ENCODE measurements around the gene AGMAT. TPM values are rescaled to one million over a fixed set of nuclear protein-coding genes. Genes with fewer than 3 reads are reported as not detected.
"Not testable (repeated sequence)": the region's sequence is repeated elsewhere in the genome, so short reads cannot be mapped to it uniquely, and the experiment has no call there.

AGMAT gene
- total and polyA plus RNA-seq, 9 of the 15 experiments (the other 6 are each of a cell fraction or from before 2014, with no cell fraction given), result not detected

- Histone ChIP-seq H3K4me2 (ENCODE audit: insufficient read depth, low read length) (peak overlapping the region; percentile 76), H3K4me1 (replicated peaks in 1 of 2; ENCODE audit: control insufficient read depth in 2 of 2, insufficient read depth in 2 of 2, low read length in 2 of 2) (peaks cover 0 to 20% of the 10 kb centered on the region in 2 experiments; a peak in 3 of 5 replicates), H2AFZ (ENCODE audit: low read depth, low read length) (peak overlapping the region; percentile 83)
- FAIRE-seq; H4K20me1 ChIP-seq (replicated peaks; ENCODE audit: control insufficient read depth, insufficient read depth, low read length); DNase-seq (ENCODE audit: extremely low read depth in 1 of 4, low spot score in 3 of 4); H3K9me3 ChIP-seq (replicated peaks; ENCODE audit: control insufficient read depth, insufficient read depth, low read depth, low read length); H3K27ac ChIP-seq (ENCODE audit: extremely low read depth, low read depth, low read length); H3K9me1 ChIP-seq (ENCODE audit: control insufficient read depth, insufficient read depth, low read length); intact Hi-C loops (cut with micrococcal nuclease); H3K79me2 ChIP-seq (ENCODE audit: control insufficient read depth, insufficient read depth, low read length); in situ Hi-C loops (cut with MboI); H3K36me3 ChIP-seq (ENCODE audit: control insufficient read depth, insufficient read depth, low read length); H3K4me3 ChIP-seq; H3K9ac ChIP-seq (ENCODE audit: insufficient read depth in 1 of 2, low read depth in 2 of 2, low read length in 2 of 2); H3K27me3 ChIP-seq (ENCODE audit: control insufficient read depth in 2 of 2, insufficient read depth in 2 of 2, low read length in 2 of 2); CTCF ChIA-PET (ENCODE audit: low intra/inter-chr PET ratio); BruUV-seq (replicated peaks); ATAC-seq: not testable (repeated sequence)
- POLR2A ChIA-PET, result interaction anchor here (0.8 to 1.6 kb wide), 3 partner anchors 14 to 93 kb away, joined by 3 to 5 read pairs (median 3); no protein-coding TSS in a partner anchor
- 0 out of 2 replicates have a peak, but pooled peaks have one; percentile 4 for TF ChIP-seq CEBPB (tag; IDR thresholded peaks at IDR 0.05)
- WGBS (ENCODE audit: insufficient coverage, low coverage, missing lambda C conversion rate), result 69% methylated on average over 13 of the region's 13 CpGs
Measured at GRCh38 chr1:15603966-15604282, 19.1 kb upstream of the AGMAT start.

- peaks cover 0 to 20% of the 10 kb centered on the region in 2 experiments; a peak in 3 of 5 replicates for H3K4me1 ChIP-seq (replicated peaks in 1 of 2; ENCODE audit: control insufficient read depth in 2 of 2, insufficient read depth in 2 of 2, low read length in 2 of 2)
- no TSS peak for BruUV-seq (replicated peaks)
- no peak for TF ChIP-seq ELK1 (CRISPR knock-in tag; IDR thresholded peaks at IDR 0.05)
- TF ChIP-seq KHSRP (IDR thresholded peaks at IDR 0.05), result no peak
- no peak for TF ChIP-seq SOX6 (IDR thresholded peaks at IDR 0.05)
- no peak for TF ChIP-seq MYNN (IDR thresholded peaks at IDR 0.05)
- TF ChIP-seq MYNN (CRISPR knock-in tag; IDR thresholded peaks at IDR 0.05), result no peak
- TF ChIP-seq ZNF592 (IDR thresholded peaks at IDR 0.05), result peak; percentile 68
Measured at GRCh38 chr1:15603050-15603965, 18.5 kb upstream of the AGMAT start.

More at GRCh38 chr1:15603050-15603965, 18.5 kb upstream of the AGMAT start:
- Histone ChIP-seq H3K9ac (ENCODE audit: insufficient read depth in 1 of 2, low read depth in 2 of 2, low read length in 2 of 2) (peak overlapping the region; percentile 7 to 87; a peak in 2 of 4 replicates), H3K79me2 (ENCODE audit: control insufficient read depth, insufficient read depth, low read length) (no peaks in the 10 kb centered on the region), H3K36me3 (ENCODE audit: control insufficient read depth, insufficient read depth, low read length) (no peaks in the 10 kb centered on the region), H3K27ac (ENCODE audit: extremely low read depth, low read depth, low read length) (no peak overlapping the region; the same call in 2 of the 3 replicates), H3K4me2 (ENCODE audit: insufficient read depth, low read length) (peak overlapping the region; percentile 76), H3K9me1 (ENCODE audit: control insufficient read depth, insufficient read depth, low read length) (no peaks in the 10 kb centered on the region), H4K20me1 (replicated peaks; ENCODE audit: control insufficient read depth, insufficient read depth, low read length) (no peaks in the 10 kb centered on the region), H3K4me3 (peak overlapping the region; percentile 32), H3K27me3 (ENCODE audit: control insufficient read depth in 2 of 2, insufficient read depth in 2 of 2, low read length in 2 of 2) (no peaks in the 10 kb centered on the region), H3K9me3 (replicated peaks; ENCODE audit: control insufficient read depth, insufficient read depth, low read depth, low read length) (no peaks in the 10 kb centered on the region), H2AFZ (ENCODE audit: low read depth, low read length) (peak overlapping the region; percentile 83)
- intact Hi-C loops (cut with micrococcal nuclease), result no loop called here
- DNase-seq (ENCODE audit: extremely low read depth in 1 of 4, low spot score in 3 of 4) (peak; percentile 81 to 88 (median 84)), FAIRE-seq (peak; percentile 80), ATAC-seq (peak; percentile 88)
- ChIA-PET CTCF (ENCODE audit: low intra/inter-chr PET ratio) (no interaction called here), POLR2A (interaction anchor here (0.6 to 1.6 kb wide), 5 partner anchors 9 to 450 kb away, joined by 3 to 5 read pairs (median 3); no protein-coding TSS in a partner anchor)
- in situ Hi-C loops (cut with MboI), result no loop called here
- WGBS (ENCODE audit: insufficient coverage, low coverage, missing lambda C conversion rate), result 50% methylated on average over 49 of the region's 56 CpGs

All from K562 (cell line).